ENCODE results near the gene KIFBP. TPM values are rescaled to one million over a fixed set of nuclear protein-coding genes. Genes with fewer than 3 reads are reported as not detected.

Gene KIFBP
- total RNA-seq, 1 donor from 2014 or later, result 56.7 TPM

- DNase-seq (ENCODE audit: extremely low read depth, low read depth, low spot score), result no peak
Observed at GRCh38 chr10:69049566-69049961, 61.0 kb downstream of the KIFBP start.

- DNase-seq (ENCODE audit: extremely low read depth, low read depth, low spot score), result no peak
Observed at GRCh38 chr10:69051303-69051702, 62.7 kb downstream of the KIFBP start.

GRCh38 chr10:69051710-69052487, 63.3 kb downstream of the KIFBP start:
- no peak for DNase-seq (ENCODE audit: extremely low read depth, low read depth, low spot score)

GRCh38 chr10:69052736-69053135, 64.1 kb downstream of the KIFBP start:
- DNase-seq (ENCODE audit: extremely low read depth, low read depth, low spot score), result no peak

GRCh38 chr10:69055241-69055640, 66.6 kb downstream of the KIFBP start:
- no peak for DNase-seq (ENCODE audit: extremely low read depth, low read depth, low spot score)

GRCh38 chr10:69056129-69056528, 67.5 kb downstream of the KIFBP start:
- DNase-seq (ENCODE audit: extremely low read depth, low read depth, low spot score), result no peak

GRCh38 chr10:69056536-69057260, 68.1 kb downstream of the KIFBP start:
- no peak for DNase-seq (ENCODE audit: extremely low read depth, low read depth, low spot score)

GRCh38 chr10:69057261-69057950, 68.8 kb downstream of the KIFBP start:
- DNase-seq (ENCODE audit: extremely low read depth, low read depth, low spot score), result no peak

GRCh38 chr10:69057951-69058297, 69.3 kb downstream of the KIFBP start:
- DNase-seq (ENCODE audit: extremely low read depth, low read depth, low spot score), result no peak

GRCh38 chr10:69060127-69060798, 71.7 kb downstream of the KIFBP start:
- DNase-seq (ENCODE audit: extremely low read depth, low read depth, low spot score), result no peak

- DNase-seq (ENCODE audit: extremely low read depth, low read depth, low spot score), result peak; percentile 90
Observed at GRCh38 chr10:69061305-69062161, 72.9 kb downstream of the KIFBP start.

GRCh38 chr10:69062901-69063300, 74.3 kb downstream of the KIFBP start:
- DNase-seq (ENCODE audit: extremely low read depth, low read depth, low spot score), result no peak

- DNase-seq (ENCODE audit: extremely low read depth, low read depth, low spot score), result no peak
Observed at GRCh38 chr10:69064762-69065328, 76.2 kb downstream of the KIFBP start.

- DNase-seq (ENCODE audit: extremely low read depth, low read depth, low spot score), result no peak
Observed at GRCh38 chr10:69065406-69066361, 77.1 kb downstream of the KIFBP start.

Other genes with a start within 250 kb of the KIFBP start
- 0.10 TPM in 1 of 2 replicates, not detected in the other for gene STOX1, start 161.3 kb upstream of the KIFBP start, total RNA-seq
- 19.8 and 22.7 TPM in 2 replicates for gene DDX50, start 87.5 kb upstream of the KIFBP start, total RNA-seq
- 58.5 and 70.5 TPM in 2 replicates for gene DDX21, start 32.6 kb upstream of the KIFBP start, total RNA-seq
- 380 and 694 TPM in 2 replicates for gene SRGN, start 99.3 kb downstream of the KIFBP start, total RNA-seq
- 43.9 and 55.7 TPM in 2 replicates for gene VPS26A, start 135.4 kb downstream of the KIFBP start, total RNA-seq
- gene SUPV3L1, start 191.4 kb downstream of the KIFBP start, total RNA-seq, result 19.8 and 23.7 TPM in 2 replicates
- 0.58 and 5.7 TPM in 2 replicates for gene HKDC1, start 231.5 kb downstream of the KIFBP start, total RNA-seq